CD4-positive, alpha-beta T cell treated with Interleukin-4 for 4 hours (primary cell): ENCODE measurements around the gene LRRTM2.
"Not testable (repeated sequence)": the region's sequence is repeated elsewhere in the genome, so short reads cannot be mapped to it uniquely, and the experiment has no call there.

Experiments used
- DNase-seq: peaks from one replicate; pipeline ENCODE4 v3.0.0-alpha.2; 2020

The LRRTM2 gene

GRCh38 chr5:138878437-138879235 lies 3.5 kb upstream of the LRRTM2 start:
- no peak for DNase-seq

- DNase-seq: no peak
Measured at GRCh38 chr5:138876811-138877210, 1.7 kb upstream of the LRRTM2 start.

DNA sequence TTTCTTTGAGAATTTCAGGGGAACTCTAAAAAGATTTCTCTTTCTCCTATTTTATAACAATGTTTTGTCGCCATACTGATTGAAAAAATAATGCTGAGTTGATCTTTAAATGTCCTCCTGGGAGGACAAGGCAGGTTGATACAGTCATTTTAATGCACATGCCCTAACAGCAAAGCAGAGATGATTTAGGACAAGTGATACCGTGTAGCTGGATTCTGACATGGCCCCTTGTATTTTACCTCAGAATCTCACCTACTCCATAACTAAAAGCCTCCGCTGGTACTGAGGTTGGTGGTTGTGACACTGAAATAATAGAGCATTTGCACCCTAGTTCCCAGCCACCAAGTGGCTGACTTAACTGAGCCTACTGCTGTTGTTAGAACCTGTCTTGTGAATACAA lies 811 bp upstream of the LRRTM2 start:
- no peak for DNase-seq

DNA sequence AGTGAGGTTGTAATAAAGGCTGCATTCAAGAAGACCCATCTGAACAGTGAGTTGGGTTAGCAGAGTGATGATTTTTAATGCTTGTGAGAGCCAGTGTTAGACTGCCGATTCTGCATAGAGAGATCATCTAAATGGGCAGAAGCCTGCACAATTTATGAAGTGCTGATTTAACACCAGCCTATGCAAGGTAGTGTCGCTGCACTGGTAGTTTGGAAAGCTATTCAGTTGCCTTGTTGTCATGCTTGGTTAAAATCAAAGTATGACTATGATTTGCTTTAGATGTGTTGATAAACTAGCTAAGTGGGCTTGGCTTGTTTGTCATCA lies 379 bp upstream of the LRRTM2 start:
- no peak for DNase-seq

GRCh38 chr5:138874241-138874640 lies 894 bp downstream of the LRRTM2 start:
- no peak for DNase-seq

DNA sequence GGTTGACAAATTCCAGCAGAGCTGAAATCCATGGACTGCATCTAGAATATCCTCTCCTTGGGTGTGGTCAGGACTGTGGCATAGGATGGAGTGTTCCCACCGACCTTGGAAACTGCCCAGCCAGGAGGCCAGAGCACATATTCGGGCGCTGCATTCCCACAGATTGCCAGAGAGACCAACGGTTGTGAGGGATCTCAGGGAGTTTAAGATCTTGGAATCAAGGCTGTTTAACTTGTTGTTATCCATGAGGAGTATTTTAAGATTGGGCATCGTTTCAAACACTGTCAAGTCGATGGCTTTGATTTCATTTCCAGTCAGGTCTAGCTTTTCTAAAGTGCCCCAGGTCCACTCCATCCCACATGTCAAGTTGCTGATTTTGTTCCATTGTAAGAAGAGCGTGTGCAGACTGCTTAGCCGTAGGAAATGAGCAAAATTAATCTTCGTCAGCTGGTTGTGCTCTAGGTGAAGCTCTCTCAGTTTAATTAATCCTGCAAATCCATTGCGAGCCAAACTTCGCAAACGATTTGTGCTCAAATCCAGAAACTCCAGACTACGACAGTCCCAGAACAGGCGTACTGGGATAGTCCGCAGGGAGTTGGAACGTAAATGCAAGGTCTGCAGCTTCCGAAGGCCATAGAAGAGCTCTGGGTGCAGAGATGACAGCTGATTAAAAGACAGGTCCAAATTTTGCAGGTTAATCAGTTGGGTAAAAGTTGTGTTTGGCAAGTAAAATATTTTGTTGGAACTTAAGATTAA lies 1.5 kb downstream of the LRRTM2 start:
- DNase-seq: no peak

- no peak for DNase-seq
Measured at GRCh38 chr5:138872841-138873465, 2.2 kb downstream of the LRRTM2 start.

- DNase-seq: no peak
Measured at GRCh38 chr5:138870611-138871010, 4.5 kb downstream of the LRRTM2 start.

GRCh38 chr5:138869763-138870500 lies 5.2 kb downstream of the LRRTM2 start:
- no peak for DNase-seq

DNA sequence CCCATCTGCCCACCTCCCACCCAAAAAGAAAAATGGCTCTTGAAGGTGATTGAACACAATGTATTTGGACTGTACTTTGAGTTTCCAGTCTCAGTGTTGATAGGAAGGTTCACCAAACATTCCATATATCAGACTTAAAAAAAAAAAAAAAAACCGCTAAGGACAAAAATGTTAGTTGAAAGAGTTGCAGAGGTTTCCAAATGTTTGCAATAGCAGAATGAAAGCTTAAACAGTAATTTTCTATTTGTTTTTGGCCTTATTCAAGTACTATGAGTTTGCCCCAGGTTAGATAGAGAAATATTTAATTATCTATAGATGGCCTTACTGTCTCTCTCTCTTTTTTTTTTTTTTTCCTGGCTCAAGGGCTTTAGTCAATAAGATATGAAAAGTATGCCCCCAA lies 6.1 kb downstream of the LRRTM2 start:
- no peak for DNase-seq

- DNase-seq: no peak
Measured at GRCh38 chr5:138867011-138867410, 8.1 kb downstream of the LRRTM2 start.

DNA sequence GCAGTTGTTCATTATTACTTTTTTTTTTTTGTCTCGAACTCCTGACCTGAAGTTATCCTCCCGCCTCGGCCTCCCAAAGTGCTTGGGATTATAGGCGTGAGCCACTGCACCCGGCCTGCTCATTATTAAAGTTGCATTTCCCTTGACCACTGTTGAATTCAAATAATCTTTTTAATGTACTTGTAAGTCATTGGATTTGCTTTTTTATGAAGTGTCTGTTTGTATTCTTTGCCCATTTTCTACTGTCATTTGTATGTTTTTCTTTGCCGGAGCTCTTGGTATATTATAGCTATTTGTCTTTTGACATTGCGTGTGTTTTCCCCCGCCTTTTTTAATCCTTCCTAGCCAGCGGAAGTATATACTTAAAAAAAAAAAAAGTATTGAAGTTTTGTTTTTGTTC lies 22.0 kb downstream of the LRRTM2 start:
- no peak for DNase-seq

DNA sequence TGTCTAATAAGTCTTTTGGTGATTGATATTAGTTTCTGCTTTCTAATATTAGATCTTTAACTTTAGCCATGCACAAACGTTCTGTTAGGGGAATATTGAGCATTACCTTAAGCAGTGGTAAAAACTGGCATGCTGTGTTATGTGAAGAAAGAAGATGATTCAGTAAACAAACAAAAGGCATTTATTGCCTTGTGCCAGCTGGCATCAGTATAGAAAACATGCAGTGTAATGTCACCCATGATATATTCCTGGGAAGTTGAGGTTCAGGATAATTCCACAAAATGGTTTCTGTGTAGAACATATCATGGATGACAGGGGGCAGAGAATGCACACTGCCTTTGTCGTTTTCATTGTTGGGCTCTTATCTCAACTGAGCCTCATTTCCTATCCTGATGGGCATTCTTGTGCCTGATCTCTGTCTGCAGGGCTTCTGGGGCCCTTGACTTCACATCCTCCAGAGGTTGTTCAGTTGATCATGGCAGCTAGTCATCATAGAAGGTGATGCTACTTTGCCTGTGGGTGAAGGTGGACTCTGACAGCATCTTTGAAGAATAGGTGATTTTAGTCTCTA lies 24.2 kb downstream of the LRRTM2 start:
- no peak for DNase-seq

DNA sequence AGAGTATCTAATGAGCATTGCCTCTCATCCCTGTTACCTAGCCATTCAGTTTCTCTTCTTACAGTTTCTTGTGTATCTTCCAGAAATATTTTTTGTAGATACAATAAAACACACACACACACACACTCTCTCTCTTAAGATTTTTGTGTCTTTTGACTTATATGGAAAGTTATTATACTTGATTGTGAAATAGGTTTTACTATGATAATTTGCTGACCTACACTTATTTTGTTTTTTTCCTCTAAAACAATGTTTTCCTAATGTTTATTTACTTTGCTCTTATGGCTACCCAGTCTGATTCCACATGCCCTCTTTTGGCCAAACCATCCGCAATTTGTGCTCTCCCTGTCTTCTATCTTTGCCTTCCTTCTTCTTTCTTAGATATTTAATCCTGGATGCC lies 25.3 kb downstream of the LRRTM2 start:
- no peak for DNase-seq

DNA sequence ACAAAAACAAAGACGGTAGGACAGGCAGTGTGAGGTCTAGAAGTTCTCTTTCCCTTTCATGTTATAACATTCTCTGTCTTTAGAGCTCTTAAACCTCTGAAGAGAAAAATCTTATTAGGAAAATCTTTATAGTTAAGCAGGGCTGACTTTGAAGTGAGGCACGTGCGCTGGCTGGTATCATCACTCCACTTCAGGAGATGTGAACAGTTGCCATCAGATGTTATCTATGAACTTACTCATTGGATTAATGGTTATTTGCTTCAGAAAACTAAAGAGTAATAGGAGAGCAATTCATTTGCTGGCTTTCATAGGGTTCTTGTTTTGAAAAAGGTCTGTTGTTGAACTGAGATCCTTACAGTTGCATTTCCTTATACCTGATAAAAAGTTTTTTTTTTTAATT lies 25.7 kb downstream of the LRRTM2 start:
- DNase-seq: no peak

GRCh38 chr5:138844812-138845513 lies 30.2 kb downstream of the LRRTM2 start:
- no peak for DNase-seq

DNA sequence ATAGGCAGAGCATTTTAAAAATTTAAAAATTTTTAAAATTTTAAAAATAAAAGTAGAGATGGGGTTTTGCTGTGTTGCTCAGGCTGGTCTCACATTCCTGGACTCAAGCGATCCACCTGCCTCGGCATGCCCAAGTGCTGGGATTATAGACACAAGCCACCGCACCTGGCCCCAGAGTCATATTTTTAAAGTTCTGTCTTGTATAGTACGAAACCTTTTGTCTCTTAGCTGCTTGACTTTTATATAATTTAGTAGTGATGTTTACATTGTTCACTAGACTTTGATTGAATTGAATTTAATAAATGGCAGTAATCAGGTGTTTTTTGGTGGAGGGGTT lies 31.0 kb downstream of the LRRTM2 start:
- DNase-seq: no peak

DNA sequence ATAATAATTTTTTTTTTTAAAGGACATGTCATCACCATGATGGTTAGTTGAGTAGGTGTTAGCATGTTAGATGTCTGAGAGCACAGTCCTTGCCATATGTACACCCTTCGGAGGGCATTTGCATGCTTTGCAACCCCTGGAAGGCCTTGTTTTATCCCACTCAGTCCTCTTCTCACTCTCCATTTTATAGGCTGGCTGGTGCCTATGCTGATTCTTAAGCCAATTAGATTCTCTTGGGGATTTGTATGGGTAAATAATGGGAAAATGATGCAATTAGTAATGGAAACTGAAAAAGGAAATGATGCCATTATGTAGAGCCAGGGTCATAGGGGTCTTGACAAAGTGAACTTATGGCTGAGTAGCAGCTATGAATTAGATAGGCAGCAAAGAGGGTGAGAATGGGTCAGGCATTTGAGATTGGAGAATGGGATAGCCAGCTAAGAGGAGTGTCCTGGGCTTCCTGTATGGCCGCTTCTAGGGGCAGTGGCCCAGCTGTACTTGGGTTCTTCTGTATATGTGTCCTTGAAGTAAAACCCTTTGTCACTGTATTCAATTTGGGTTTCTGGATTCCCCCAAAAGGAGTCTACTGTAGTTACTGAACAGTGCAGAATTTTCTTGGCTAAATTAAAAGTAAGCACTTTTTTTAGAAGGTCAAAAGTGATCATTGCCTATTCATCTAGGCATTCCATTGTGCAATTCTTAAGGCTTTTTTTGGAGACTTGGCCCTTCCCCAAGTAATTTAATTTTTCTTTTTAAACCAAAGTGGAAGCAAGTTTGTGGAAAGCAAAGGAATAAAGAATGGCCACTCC lies 31.6 kb downstream of the LRRTM2 start:
- DNase-seq: no peak

DNA sequence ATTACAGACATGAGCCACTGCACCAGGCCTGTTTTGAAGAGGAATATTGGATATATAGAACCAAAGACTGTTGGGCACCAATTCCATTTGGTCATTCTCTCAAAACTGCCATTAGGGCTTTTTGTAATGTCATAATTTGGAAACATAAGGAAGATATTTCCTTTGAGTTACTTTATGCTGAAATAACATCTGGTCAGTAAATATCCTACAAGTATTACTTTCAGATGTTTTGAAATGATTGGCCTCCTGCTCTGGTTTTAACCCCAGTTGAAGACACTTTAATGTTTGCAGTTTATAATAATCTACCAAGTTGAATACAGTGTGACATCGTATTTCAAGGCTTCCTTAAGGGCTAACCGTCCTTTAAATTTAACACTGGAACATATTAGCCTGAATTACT lies 33.6 kb downstream of the LRRTM2 start:
- DNase-seq: no peak

DNA sequence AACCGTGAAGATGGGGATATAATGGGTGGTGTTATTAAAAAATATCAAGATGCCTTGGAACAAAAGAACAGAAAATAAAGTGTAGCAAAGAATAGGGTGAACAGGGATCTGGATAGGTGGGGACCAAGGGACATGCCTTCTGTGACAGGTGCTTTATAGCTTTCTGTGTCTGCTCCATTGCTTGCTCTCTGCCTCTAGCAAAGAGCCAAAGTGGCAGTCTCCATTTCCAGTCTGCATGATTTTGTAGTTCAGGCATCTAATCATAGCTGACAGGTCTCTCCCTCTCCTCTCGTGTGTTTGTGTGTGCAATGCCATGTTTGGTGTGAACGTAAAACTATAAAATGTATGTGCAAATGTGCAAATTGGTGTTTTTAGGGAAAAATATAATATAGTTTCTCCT lies 35.0 kb downstream of the LRRTM2 start:
- DNase-seq: no peak

- no peak for DNase-seq
Measured at GRCh38 chr5:138837160-138837559, 38.0 kb downstream of the LRRTM2 start.

DNA sequence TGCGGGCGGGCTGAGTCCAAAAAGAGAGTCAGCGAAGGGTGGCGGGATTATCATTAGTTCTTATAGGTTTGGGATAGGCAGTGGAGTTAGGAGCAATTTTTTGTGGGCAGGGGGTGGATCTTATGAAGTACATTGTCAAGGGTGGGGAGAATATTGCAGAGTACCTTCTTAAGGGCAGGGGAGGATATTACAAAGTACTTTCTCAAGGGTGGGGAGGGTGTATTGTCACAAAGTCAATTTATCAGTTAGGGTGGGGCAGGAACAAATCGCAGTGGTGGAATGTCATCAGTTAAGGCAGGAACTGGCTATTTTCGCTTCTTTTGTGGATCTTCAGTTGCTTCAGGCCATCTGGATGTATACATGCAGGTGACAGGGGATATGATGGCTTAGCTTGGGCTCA lies 40.3 kb downstream of the LRRTM2 start:
- not testable (repeated sequence) for DNase-seq
